Fibroblast of villous mesenchyme (primary cell): ENCODE measurements around the gene TEX55. TPM values are rescaled to one million over a fixed set of nuclear protein-coding genes. Genes with fewer than 3 reads are reported as not detected.
"Not testable (repeated sequence)": the region's sequence is repeated elsewhere in the genome, so short reads cannot be mapped to it uniquely, and the experiment has no call there.

Experiments used
- DNase-seq: peaks from one replicate; pipeline ENCODE4 v3.0.0-alpha.2; 2010; ENCODE audit warnings: low read depth
- H3K4me3 ChIP-seq: 2 replicates; pipeline ENCODE4 v1.5.1; 2011; ENCODE audit warnings: low read depth, mild to moderate bottlenecking, low read length
- CTCF ChIP-seq: IDR thresholded peaks from 2 replicates; pipeline ENCODE4 v1.5.1; 2012; ENCODE audit warnings: low read depth, mild to moderate bottlenecking, low read length; ENCODE audit not compliant: insufficient read depth
- total RNA-seq: library from RNA; depleted of rRNA; stranded (reverse); fragments of >200 nt; gene quantifications from 2 replicates; pipeline ENCODE4 v1.2.3, GENCODE V29; 2012

The TEX55 gene
- total RNA-seq, 1 donor = not detected

DNA sequence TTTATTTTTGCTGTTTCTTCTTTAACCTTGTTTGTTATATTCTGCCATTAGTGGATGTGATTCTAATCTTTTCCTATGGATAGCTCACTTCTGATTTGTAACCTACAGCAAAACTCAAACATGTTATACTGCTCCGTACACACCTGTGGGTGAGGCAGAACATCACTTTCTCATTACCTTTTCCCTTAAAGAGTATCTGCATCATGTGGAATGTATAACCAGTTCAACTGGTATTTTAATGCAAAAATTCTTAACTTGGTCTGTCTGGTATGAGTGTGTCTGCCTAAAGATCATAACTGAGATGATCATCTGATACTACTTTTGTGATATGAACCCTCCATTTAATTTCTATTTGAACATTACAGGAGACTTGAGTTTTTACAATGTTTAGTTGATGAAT, 14.4 kb downstream of the TEX55 start:
- TF ChIP-seq CTCF = no peak
- no peak for DNase-seq
- no peak overlapping the region for H3K4me3 ChIP-seq

DNA sequence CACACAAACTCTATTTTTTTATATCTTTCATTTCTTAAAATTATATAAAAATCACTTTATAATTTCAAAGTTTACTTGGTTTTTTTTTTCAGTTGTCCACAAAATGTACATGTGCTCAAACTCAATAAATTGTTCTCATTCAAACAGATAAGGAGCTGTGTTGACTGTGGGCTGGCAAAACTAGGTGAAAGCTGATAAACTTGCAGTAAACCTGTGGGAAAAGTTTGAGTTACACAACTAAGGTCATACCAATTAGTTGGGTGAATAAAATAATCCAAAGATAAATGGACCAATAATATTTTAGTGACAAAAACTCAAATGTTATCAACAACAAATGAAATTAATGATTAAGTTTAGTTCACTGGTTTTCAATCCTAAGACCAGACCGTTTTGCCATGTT, 14.8 kb downstream of the TEX55 start:
- TF ChIP-seq CTCF = no peak

DNA sequence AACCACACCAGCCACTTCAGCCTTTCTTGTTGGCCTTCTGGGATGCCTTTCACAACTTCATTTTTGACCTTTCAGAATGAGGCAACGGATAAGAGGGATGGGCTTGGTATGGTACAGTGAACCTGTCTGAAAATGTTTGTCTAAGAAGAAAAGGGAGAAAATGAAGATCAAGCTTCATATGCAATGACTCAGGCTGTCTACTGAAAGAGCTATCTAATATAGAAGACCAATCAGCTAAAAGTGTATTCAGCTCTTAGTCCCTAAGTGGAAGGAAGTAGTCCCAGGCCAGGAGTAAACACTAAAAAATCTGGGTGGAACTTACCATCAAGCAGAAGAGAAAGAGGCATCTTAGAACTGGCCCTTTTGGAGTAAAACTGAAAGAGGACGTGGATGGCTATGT, 15.3 kb downstream of the TEX55 start:
- no peak for DNase-seq
- no peak for TF ChIP-seq CTCF
- no peak overlapping the region for H3K4me3 ChIP-seq

More for the DNA sequence above, 14.8 kb downstream of the TEX55 start:
- no peak for DNase-seq
- H3K4me3 ChIP-seq = no peak overlapping the region

GRCh38 chr3:119164745-119165144, 18.8 kb downstream of the TEX55 start:
- H3K4me3 ChIP-seq, DNase-seq: not testable (repeated sequence)

GRCh38 chr3:119170821-119171220, 24.9 kb downstream of the TEX55 start:
- no peak for TF ChIP-seq CTCF
- DNase-seq = no peak
- H3K4me3 ChIP-seq = no peak overlapping the region

- DNase-seq = no peak
- no peak within 1 kb of the TSS for H3K4me3 ChIP-seq
- TF ChIP-seq CTCF = no peak
Observed at GRCh38 chr3:119173325-119173724, 27.4 kb downstream of the TEX55 start, which contains the start of gene UPK1B. Gene UPK1B, plus strand, starts transcription at chr3:119173598. Its CDS starts 13,144 bp downstream, at chr3:119186742.

GRCh38 chr3:119175872-119176756, 30.1 kb downstream of the TEX55 start:
- no peak overlapping the region for H3K4me3 ChIP-seq
- no peak for TF ChIP-seq CTCF
- DNase-seq = peak; percentile 36
